ENCODE measurements around the gene HSD17B12.

Gene HSD17B12

DNA sequence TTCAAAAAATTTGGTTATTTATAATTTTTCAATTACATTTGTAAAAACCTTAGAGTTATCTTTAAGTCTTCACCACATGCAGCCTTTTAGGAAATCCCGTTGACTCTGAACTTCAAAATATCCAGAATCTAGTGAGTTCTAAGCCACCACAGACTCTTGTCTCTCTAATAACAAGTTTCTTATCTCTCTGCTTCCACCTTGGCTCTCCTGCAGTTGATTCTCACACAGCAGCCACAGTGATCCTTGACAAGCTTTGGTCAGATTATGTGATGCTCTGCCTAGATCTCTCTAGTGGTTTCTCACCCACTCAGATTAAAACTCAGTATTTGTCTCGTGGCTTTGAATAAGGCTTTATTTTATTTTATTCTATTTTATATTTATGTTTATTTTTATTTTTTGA lies 8.6 kb downstream of the HSD17B12 start:
- no peak for DNase-seq

DNA sequence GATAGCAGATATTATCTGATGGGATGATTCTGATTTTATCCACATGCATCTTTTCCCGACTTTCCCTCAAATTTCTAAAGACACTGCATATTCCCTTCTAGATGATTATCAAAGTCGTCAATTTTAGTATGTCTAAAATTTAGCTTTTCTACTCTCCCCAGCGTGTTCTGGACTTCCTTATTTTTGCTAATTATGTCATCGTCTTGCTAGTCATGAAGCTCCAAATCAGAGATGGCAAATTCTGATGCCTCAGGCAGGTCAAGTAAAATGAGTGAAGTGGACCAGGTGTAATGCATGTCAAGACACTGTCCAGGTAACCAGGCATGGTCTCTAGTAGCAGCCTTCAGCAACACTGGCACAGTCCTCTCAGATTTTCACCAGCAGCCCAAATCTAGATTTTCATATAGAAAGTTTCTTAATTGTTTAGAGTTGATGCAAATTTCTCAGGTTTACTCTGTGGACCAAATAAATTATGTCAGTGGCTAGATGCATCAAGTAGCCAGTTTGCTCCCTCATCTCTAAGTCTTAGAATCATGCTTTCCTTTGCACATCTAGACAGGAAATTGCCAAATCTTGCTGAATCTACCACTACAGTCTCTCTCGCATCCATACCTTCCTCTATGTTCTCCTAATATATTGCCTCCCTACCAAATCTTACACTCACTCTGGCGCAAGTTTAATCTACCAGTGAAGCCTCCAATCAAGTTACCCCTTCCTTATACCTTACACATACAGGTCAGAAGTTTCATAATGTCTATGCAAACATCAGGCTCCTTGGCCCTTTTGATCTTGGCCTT lies 10.6 kb downstream of the HSD17B12 start:
- DNase-seq = no peak

DNA sequence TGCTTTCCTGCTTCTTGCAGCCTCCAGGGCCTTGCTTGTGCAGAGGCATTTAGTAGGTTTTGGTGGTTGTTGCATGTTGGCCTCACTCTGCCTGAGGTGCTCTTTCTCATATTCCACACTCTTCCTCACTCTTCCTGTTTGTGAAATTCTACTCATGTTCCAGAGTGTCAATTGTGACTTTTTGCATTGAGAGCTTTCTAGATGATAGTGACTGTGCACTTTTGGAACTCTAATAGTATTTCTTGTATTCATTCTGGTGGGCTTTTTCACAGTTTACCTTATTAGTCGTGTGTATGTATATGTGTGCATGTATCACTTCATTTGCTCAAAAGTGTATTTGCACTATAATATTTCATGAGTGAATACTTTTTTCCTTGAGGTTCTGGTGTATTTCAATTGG lies 11.3 kb downstream of the HSD17B12 start:
- no peak for DNase-seq

DNA sequence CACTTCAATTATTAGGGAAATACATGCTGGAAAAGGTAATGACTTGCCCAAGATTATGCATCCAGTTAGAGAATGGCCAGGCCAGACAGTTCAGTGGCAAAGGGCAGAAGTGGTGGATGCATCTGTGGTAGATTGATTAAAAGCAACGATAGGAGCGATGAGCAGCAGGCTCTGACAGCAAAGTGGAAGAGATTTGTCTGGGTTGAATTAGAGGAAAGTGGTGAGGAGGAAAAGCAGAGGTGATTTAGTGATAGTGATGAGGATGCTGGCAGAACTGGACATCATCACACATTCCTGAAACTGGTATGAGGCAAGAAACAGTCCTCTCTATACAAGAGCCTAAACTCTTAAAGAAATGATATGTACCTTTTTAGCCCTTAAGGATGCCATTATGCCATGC lies 12.5 kb downstream of the HSD17B12 start:
- DNase-seq = no peak

DNA sequence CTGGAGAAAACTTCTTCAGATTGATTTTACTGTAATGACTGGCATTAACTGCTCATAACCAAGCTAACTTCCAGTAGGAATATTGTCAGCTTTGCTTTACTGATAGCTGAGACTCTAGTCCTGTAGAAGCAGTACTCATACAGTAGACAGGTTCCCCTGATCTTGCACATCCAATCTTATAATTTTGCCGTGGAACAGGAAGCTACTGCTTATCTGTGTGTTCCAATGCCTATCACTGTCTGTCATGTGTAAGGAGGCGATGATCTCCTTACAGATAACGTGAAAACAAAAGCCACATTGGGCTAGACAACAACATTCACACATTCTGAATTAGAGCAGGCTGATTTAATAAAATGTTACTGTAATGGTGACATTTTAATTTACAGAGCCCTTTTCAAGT lies 13.2 kb downstream of the HSD17B12 start:
- no peak for DNase-seq

DNA sequence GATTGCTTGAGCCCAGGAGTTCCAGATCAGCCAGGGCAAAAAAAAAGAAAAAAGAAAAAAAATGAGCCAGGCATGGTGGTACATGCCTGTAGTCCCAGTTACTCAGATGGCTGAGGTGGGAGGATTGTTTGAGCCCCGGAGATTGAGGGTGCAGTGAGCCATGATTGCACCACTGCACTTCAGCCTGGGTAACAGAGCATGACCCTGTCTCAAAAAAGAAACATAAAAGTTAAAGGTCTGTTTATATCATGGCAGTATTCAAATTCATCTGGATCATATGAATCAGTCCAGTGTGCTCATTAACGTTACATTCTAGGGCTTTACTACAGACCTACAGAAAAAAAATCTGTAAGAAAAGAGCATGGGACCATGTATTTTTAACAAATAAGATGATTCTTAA lies 13.9 kb downstream of the HSD17B12 start:
- no peak for DNase-seq

DNA sequence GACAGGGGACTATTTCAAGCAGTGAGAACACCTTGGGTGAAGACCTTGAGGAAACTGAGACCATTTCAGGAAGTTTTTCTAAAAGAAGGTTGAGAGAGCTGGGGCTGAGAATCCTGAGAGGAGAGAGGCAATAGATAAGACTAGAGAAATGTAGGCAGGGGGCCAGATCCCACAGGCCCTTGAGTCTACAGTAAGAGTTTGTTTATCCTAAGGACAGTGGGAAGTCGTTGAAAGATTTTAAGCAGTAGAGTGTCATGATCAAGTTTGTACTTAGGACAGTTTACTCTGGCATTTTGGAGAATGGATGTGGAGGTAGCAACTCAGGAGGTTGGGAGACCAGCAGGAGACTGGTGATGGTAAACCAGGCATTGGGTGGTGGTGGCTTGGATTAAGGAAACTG lies 17.1 kb downstream of the HSD17B12 start:
- no peak for DNase-seq

DNA sequence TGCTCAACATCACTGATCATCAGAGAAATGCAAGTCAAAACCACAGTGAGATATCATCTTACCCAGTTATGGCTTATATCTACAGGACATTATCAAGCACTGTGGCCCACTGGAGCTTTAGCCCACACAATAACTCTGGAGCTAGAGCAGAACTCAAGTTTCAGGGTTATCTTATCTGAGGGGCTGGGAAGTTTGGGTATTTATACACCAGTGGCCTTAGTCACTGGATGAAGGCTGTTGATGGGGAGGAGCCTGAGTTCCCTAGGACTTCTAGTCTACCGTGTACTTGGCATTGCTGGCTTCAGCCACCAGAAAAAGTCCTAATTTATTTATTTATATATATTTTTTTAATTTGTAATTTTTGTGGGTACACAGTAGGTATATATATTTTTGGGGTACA lies 19.3 kb downstream of the HSD17B12 start:
- no peak for DNase-seq

DNA sequence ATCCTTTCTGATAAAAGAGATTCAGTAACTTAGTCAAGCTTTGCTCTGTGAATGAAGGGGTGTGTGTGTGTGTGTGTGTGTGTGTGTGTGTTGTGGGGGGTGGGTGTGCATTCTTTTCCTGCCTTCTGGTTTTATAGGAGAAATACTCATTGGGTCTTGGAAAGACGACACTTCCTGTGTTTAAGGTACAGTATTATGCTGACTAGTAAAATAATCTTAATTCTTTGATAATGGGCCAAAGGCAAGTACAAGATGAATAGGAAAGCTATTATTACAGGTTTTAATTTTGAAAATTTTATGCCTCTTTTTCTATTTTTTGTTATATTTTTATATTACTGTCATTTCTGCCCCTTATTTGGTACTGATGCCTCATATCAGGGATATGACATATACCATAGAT lies 26.1 kb downstream of the HSD17B12 start:
- no peak for DNase-seq

DNA sequence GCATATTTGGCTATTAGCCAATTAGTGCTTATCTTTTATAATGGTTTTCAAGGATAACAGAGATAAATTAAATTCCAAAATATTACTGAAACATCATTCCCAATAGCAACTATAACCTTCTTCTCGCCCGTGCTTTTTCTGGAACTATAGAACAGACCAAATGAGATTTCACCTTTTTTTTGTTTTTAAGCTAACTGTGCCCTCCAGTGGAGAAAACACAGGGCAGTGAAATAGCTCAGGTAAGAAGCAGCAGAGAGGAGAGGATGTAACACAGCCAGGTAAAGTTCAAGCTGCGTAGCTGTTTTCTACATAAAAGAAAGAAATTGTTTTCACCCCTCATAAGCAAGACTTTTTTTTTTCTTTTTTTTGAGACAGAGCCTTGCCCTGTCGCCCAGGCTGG lies 28.2 kb downstream of the HSD17B12 start:
- no peak for DNase-seq

DNA sequence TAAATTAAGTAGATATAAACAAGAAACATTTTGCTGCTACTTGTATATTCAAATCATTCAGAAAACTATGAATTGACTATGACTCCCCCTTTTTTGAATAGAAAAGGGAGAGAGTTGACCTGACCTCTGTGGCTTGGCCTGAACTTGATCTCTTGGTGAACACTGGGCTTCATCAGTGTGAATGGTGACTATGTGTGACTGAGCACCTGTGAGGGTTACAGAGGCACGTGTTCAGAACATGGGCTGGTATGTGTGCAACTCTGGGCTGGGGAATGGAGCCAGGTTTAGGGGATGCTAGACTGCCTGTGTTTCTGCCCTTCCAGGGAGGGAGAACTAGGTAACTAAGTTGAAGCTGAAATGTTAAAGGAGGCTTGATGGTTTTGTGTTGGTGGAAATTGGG lies 29.2 kb downstream of the HSD17B12 start:
- no peak for DNase-seq

DNA sequence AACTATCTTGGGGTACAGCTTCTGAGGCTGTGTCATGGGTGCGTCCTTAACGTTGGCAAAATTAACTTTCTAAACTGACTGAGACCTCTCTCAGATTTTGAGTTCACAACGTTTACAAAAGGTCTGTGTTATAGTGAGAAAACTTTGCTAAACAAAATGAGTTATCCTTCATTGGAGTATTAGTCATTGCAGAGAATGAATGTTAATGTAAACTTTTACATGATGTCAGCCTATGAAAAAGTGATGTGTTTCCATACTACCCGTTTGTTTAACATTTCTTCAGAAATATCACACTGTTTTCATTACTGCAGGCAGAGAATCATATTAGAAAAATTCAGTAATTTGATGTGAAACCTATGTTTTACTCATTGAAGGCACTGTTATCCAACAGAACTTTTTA lies 32.1 kb downstream of the HSD17B12 start:
- no peak for DNase-seq

DNA sequence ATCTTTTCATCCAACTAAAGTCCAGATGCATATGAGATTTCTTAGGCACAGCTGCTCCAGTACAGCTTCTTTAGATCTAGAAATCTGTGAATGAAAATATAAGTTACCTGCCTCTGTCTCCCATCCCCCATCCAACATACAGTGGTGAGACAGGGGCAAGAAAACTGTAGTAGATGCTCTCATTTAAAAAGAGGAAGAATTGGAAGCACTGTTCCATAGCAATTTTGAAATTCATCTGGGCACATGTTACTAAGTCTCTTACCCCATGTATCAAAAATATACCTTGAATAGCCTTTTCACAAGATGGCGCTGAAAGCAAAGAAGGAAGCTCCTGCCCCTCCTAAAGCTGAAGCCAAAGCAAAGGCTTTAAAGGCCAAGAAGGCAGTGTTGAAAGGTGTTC lies 37.8 kb downstream of the HSD17B12 start:
- no peak for DNase-seq

DNA sequence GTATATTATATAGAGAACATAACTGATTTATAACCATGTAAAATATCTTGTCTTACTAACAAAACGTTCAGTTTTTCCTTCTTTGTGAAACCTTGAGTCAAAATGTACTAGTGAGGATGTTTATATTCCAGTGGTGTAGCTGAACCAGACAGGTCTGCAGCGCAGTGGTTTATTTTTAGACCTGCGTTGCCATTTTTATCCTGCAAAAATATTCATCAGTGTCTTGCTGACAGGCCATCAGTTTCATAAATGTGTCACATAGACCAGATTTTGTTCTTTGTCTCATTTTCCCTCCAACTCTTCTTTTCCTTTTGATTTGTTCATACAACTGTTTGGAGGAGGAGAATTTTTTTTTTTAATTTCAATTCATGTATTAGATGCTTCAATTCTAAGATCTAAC lies 43.1 kb downstream of the HSD17B12 start:
- DNase-seq = no peak

DNA sequence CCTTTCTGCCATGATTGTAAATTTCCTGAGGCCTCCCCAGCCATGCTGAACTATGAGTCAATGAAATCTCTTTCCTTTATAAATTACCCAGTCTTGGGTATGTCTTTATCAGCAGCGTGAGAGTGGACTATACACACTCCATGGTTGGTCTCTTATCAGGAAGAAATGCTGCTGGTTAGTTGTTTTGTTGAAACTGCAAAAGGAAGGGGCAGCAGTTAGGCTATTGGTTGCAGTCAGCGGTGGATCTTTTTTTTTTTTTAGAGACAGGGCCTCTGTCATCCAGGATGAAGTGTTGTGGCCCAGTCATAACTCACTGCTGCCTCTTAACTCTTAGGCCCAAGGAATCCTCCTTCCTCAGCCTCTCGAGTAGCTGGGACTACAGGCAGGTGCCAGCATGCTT lies 51.7 kb downstream of the HSD17B12 start:
- no peak for DNase-seq

DNA sequence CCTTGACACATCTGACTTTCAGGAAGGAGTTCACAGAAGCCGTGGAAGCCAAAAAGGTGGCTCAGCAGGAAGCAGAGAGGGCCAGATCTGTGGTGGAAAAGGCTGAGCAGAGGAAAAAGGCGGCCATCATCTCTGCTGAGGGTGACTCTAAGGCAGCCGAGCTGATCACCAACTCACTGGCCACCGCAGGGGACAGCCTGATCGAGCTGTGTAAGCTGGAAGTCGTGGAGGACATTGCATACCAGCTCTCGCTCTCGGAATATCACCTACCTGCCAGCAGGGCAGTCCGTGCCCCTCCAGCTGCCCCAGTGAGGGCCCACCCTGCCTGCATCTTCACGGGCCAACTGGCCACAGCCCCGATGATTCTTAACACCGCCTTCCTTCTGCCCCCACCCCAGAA lies 53.7 kb downstream of the HSD17B12 start:
- DNase-seq = no peak

DNA sequence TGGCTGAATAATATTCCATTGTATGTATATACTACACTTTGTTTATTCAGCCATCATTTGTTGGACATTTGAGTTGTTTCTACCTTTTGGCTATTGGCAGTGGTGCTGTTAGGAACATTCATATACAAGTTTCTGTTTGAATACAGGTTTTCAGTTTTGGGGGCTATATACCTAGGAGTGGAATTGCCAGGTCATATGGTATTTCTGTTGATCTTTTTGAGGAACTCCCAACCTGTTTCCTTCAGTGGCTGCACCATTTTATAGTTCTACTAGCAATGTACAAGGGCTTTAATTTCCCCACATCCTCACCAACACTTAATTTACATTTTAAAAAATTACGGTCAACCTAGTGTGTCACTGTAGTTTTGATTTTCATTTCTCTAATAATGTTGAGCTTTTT lies 54.6 kb downstream of the HSD17B12 start:
- DNase-seq = no peak

DNA sequence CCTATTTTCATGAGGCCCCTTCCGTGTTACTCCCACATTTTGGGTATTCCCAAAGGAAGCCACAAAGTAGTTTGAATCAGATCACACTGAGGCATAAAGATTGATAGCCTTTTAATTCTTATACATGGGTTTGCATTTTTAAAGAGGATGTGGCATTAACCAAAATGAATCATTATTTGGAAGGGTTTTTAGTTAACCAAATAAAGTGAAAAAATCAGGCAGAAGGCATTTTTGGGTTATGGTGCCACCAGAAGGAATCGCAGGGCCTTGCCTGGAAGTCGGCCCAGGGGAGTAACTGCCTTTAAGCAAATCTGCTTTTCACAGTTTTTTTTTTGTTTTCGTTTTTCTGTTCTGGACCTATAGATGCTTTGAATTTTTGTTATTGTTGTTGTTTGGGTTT lies 55.4 kb downstream of the HSD17B12 start:
- DNase-seq = no peak

DNA sequence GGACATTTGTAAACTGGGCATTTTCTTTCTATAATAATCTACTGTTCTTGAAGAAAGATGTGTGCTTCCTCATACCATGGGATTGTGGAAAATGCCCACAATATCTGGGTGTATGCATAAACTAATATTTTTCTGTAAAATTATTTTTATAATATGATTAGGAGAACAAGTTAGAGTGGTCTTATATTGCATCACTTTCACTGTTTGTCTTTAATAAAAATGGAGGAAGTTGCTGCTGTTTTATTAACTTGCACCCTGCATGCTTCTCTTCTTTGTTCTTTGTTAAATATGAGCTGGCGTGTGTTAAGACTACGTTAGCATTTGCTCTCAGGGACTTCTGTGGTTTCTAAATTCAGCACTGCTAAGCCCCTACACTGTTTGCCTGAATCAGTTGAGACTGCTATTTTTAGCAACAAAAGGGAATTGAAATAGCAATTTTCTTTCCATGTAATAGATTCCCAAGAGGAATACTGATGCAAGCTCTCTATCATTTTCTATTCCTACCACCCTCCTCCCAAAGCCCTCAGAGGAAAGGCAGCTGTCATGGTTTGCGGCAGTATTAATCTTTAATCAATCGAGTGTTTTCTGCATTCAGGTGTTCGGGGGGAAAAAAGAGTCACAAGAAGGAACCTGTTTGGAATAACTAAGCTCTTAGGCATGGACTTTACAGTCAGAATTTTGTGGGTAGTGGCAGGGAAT lies 56.1 kb downstream of the HSD17B12 start:
- no peak for DNase-seq

DNA sequence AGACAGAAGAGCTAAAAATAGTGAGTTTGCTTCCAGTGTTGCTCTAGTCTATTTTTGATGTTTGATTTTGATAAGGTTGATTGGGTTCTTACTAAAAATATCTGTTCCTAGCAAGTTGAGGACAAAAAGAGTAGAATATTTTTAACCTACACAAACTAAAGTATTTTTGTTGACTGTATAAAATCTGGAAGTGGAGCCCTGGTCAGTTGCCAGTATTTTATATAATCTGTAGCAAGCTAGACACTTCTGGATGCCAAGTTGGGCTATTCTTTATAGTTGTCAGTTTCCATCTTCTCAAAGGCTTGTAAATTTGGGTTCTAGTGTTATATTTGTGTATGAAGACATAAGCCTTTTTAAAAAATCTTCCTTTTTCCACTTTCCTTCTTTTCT lies 56.7 kb downstream of the HSD17B12 start:
- DNase-seq = no peak

DNA sequence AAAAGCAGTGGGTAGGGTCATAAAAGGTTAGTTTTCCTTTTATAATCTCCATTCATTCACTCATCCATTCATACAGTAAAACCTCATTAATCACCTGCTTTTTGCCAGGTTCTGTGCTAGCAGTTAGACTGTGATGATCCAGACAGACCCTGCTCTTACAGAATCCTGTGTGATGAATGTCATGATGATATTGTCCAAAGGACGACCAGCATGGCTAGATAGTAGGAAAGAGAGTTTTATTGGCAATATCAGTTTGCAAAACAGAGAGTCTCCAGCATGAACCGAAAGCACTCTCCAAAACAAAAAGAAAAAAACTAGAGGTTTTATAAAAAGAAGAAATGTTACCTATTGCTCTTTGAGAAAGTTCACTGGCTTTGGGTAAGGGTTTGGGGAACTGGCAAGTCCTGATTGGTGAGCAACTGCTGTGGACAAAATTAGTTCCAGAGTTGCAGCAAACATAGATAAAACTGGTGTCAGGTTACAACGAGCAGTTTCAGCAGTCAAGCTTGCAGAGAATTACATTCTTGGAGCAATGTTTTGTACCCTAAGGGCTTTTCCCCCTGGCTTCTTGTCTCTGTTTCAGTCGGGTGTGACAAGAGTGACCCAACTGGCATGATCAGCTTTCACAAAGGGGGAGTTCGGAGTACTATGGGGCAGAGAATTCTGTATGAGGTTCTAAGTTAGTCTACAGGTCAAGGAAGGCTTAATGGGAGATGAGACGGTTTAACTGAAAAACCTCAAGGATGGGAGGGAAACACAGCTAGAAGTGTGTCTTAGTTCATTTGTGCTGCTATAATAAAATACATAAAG lies 58.3 kb downstream of the HSD17B12 start:
- no peak for DNase-seq

DNA sequence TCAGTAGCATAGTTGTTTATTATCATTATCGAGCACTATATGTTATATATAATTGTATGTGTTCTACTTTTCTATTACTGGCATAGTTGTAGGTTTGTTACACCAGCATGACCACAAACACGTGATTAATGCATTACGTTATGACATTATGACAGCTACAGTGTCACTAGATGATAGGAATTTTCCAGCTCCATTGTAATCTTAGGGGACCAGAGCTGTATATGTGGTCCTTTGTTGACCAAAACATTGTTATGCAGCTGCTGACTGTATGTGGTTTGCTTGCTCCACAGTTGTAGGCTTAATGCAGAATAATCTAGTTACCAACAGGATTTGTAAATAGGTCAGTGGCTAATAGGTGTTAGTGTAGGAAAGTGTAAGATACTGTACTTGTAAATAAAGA lies 66.1 kb downstream of the HSD17B12 start:
- DNase-seq = no peak

DNA sequence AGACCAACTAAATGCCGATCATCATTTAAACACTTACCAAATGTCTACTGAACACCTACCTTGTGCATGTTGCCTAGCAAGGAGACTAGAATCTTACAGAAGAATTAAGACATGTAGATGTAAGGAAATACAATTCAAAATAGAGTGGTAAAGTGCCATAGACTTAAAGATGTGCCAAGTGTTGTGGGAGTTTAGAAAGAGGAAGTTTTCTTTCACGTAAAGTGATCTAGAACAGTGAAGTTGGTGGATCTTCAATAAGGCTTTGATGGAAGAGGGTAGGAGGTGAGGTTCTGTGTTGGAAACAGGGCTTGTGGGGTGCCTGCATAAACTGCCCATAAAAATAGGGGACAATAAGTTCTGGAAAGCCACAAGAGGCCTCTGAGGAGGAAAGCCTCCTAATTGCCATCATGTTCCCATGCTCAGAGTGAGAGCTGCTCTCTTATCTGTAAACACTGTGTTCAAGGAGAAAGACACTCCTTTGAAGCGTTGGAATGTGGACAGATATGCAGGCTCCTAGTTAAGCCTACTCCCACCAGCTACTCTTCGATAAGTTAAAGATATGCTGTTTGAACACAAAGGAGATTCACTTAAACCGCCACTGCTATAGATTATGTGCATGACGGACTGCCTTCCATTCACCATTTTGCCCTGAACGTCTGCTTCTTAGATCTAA lies 66.7 kb downstream of the HSD17B12 start:
- no peak for DNase-seq
